PC-9 (cell line): ENCODE data around the gene TH. TPM values are rescaled to one million over a fixed set of nuclear protein-coding genes. Genes with fewer than 3 reads are reported as not detected.

ENCODE experiments used
- BruUV-seq: library from RNA; stranded (reverse); fragments of 400-500 nt; replicated peaks from 2 replicates; lab custom pipeline; 2021; lab: Mats Ljungman, UMichigan
- CTCF ChIA-PET: fragments of 300-600 bp; sonication (Branson Sonifier 250); formaldehyde crosslinking; loops from one replicate; lab custom pipeline; 2022; ENCODE audit warnings: antibody characterized with exemption; lab: Charles Lee
- POLR2A ChIA-PET: fragments of 300-600 bp; sonication (Branson Sonifier 250); formaldehyde crosslinking; loops from one replicate; lab custom pipeline; 2022; ENCODE audit warnings: antibody characterized with exemption; ENCODE audit not compliant: unreplicated experiment; lab: Charles Lee
- DNase-seq, 2 experiments: peaks; one replicate each; pipeline versions ENCODE4 v3.0.0 to v3.0.0-alpha.2; 2015 to 2022; ENCODE audit warnings: mixed read lengths in 1 of 2
- H2AFZ ChIP-seq: fragments of 200-600 bp; sonication (generic); 2 replicates; pipeline ENCODE4 v1.8.1; 2017; ENCODE audit warnings: antibody characterized with exemption
- H3F3A ChIP-seq: fragments of 200-600 bp; sonication (generic); 2 replicates; pipeline ENCODE4 v1.8.1; 2017; ENCODE audit warnings: antibody characterized with exemption, mild to moderate bottlenecking, low read depth; ENCODE audit not compliant: insufficient read depth
- H3K27ac ChIP-seq: fragments of 200-600 bp; sonication (generic); 2 replicates; pipeline ENCODE4 v1.6.1; 2016; ENCODE audit warnings: mixed run types
- H3K27me3 ChIP-seq: fragments of 200-600 bp; sonication (generic); 2 replicates; pipeline ENCODE4 v1.6.1; 2016; ENCODE audit warnings: low read depth, mixed run types; ENCODE audit not compliant: insufficient read depth
- H3K36me3 ChIP-seq: fragments of 200-600 bp; sonication (generic); 2 replicates; pipeline ENCODE4 v1.6.1; 2016; ENCODE audit warnings: low read depth, mixed run types
- H3K4me1 ChIP-seq: fragments of 200-600 bp; sonication (generic); replicated peaks from 2 replicates; pipeline ENCODE4 v1.6.1; 2016; ENCODE audit warnings: mixed run types; ENCODE audit not compliant: insufficient read depth
- H3K4me2 ChIP-seq: fragments of 200-600 bp; sonication (generic); 2 replicates; pipeline ENCODE4 v1.6.1; 2017; ENCODE audit warnings: mixed run types
- H3K4me3 ChIP-seq: fragments of 200-600 bp; sonication (generic); 2 replicates; pipeline ENCODE4 v1.6.1; 2016; ENCODE audit warnings: mixed run types
- H3K79me2 ChIP-seq: fragments of 200-600 bp; sonication (generic); 2 replicates; pipeline ENCODE4 v1.6.1; 2017; ENCODE audit warnings: low read depth, mixed run types
- H3K9me2 ChIP-seq: fragments of 200-600 bp; sonication (generic); 2 replicates; pipeline ENCODE4 v1.8.1; 2017; ENCODE audit warnings: mild to moderate bottlenecking; ENCODE audit not compliant: insufficient read depth
- H3K9me3 ChIP-seq: fragments of 200-600 bp; sonication (generic); 2 replicates; pipeline ENCODE4 v1.8.1; 2016; ENCODE audit warnings: low read depth; ENCODE audit not compliant: insufficient read depth
- H4K20me1 ChIP-seq: fragments of 200-600 bp; sonication (generic); 2 replicates; pipeline ENCODE4 v1.8.1; 2017; ENCODE audit not compliant: insufficient read depth
- EZH2 ChIP-seq: fragments of 200-600 bp; sonication (generic); IDR thresholded peaks from 2 replicates; pipeline ENCODE4 v1.8.0; 2017; ENCODE audit warnings: antibody characterized with exemption, low read depth
- intact Hi-C: fragments of 100-400 bp; cut with micrococcal nuclease; formaldehyde crosslinking; loops from one replicate; pipeline ENCODE4 v1.10.0; 2022; ENCODE audit not compliant: unreplicated experiment
- total RNA-seq: library from RNA; stranded (reverse); gene quantifications from 2 replicates; pipeline ENCODE4 v1.2.3, GENCODE V29; 2021
- TF ChIP-seq, protein P1 (sequence below): fragments of 200-600 bp; sonication (generic); conservative IDR thresholded peaks from 2 replicates; pipeline ENCODE4 v1.6.1; 2017; ENCODE audit warnings: mixed run types, antibody characterized with exemption, mild to moderate bottlenecking, moderate library complexity

The TH gene
- total RNA-seq, 1 experiment from 2014 or later: 2.2 TPM

DNA sequence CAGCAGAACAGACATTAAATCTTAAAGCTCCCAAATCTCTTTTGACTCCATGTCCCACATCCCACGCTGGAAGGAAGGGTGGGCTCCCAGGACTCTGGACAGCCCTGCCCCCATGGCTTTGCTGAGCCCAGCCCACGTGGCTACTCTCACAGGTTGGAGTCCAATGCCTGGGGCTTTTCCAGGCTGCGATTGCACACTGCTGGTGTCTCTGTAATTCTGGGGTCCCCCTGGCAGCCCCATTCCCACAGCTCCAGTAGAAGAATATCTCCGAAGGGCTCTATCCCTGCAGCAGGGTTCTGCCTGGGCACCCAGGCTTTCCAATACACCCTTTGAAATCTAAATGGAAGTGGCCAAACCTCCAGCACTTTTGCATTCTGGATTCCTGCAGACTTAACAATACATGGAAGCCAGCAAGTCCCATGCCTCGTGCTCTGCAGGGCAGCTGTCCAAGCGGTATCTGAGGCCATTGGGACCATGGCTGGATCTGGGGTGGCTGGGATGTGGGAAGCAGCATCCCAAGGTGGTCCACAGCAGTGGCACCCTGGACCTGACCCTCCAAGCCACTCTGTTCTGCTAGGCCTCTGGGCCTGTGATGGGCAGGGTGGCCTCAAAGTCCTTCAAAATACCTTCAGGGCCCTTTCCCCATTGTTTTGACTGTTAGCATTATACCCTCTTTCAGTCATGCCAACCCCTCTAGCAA, 47.9 kb upstream of the TH start:
- Histone ChIP-seq H3K27ac (no peak overlapping the region), H3K27me3 (no peaks in the 10 kb centered on the region), H4K20me1 (no peaks in the 10 kb centered on the region), H3K4me1 (no peaks in the 10 kb centered on the region), H2AFZ (no peak overlapping the region), H3K4me3 (no peak overlapping the region), H3K9me2 (no peaks in the 10 kb centered on the region), H3K36me3 (no peaks in the 10 kb centered on the region), H3K4me2 (no peak overlapping the region), H3F3A (no peaks in the 10 kb centered on the region), H3K79me2 (no peaks in the 10 kb centered on the region), H3K9me3 (no peaks in the 10 kb centered on the region)
- CTCF ChIA-PET: no interaction called here
- BruUV-seq: no TSS peak
- POLR2A ChIA-PET: no interaction called here
- TF ChIP-seq EZH2: no peak
- TF ChIP-seq, protein P1, sequence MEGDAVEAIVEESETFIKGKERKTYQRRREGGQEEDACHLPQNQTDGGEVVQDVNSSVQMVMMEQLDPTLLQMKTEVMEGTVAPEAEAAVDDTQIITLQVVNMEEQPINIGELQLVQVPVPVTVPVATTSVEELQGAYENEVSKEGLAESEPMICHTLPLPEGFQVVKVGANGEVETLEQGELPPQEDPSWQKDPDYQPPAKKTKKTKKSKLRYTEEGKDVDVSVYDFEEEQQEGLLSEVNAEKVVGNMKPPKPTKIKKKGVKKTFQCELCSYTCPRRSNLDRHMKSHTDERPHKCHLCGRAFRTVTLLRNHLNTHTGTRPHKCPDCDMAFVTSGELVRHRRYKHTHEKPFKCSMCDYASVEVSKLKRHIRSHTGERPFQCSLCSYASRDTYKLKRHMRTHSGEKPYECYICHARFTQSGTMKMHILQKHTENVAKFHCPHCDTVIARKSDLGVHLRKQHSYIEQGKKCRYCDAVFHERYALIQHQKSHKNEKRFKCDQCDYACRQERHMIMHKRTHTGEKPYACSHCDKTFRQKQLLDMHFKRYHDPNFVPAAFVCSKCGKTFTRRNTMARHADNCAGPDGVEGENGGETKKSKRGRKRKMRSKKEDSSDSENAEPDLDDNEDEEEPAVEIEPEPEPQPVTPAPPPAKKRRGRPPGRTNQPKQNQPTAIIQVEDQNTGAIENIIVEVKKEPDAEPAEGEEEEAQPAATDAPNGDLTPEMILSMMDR: no peak
- intact Hi-C loops: no loop called here
- DNase-seq: no peak

DNA sequence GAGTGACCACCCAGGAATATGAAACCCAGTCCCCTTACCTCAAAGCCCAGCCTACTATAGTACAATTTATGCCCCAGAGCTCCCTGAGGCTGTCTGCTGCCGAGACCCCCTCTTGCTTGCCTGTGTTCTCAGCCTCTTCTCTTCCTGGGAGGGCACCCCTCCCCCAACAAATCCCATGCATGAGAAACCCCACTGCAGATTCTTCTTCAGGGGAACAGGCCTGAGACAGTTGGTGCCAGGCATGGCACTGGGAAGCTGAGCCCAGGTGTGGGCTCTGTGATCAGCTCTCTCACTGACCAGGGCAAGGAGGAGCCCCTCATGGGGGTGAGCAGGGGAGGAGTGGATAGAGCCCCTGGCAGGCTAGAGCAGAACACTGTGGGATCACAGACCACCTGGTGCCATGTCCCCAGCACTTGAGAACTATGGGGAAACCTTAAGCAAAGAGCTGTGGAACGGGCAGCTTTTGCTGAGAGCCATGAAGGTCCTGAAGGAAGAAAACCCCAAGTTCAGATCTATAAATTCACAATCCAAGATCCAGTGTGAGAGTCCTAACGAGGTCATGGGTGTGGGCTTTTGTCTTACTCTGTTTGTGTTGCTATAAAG, 46.5 kb upstream of the TH start:
- Histone ChIP-seq H3K9me3 (no peaks in the 10 kb centered on the region), H3F3A (no peaks in the 10 kb centered on the region), H3K27ac (no peak overlapping the region), H3K9me2 (no peaks in the 10 kb centered on the region), H4K20me1 (no peaks in the 10 kb centered on the region), H3K4me1 (no peaks in the 10 kb centered on the region), H3K4me2 (no peak overlapping the region), H3K79me2 (no peaks in the 10 kb centered on the region), H3K27me3 (no peaks in the 10 kb centered on the region), H3K4me3 (no peak overlapping the region), H2AFZ (no peak overlapping the region), H3K36me3 (no peaks in the 10 kb centered on the region)
- no peak for DNase-seq
- no peak for TF ChIP-seq EZH2
- TF ChIP-seq, protein P1: no peak
- ChIA-PET CTCF (no interaction called here), POLR2A (no interaction called here)
- intact Hi-C loops: no loop called here
- no TSS peak for BruUV-seq

DNA sequence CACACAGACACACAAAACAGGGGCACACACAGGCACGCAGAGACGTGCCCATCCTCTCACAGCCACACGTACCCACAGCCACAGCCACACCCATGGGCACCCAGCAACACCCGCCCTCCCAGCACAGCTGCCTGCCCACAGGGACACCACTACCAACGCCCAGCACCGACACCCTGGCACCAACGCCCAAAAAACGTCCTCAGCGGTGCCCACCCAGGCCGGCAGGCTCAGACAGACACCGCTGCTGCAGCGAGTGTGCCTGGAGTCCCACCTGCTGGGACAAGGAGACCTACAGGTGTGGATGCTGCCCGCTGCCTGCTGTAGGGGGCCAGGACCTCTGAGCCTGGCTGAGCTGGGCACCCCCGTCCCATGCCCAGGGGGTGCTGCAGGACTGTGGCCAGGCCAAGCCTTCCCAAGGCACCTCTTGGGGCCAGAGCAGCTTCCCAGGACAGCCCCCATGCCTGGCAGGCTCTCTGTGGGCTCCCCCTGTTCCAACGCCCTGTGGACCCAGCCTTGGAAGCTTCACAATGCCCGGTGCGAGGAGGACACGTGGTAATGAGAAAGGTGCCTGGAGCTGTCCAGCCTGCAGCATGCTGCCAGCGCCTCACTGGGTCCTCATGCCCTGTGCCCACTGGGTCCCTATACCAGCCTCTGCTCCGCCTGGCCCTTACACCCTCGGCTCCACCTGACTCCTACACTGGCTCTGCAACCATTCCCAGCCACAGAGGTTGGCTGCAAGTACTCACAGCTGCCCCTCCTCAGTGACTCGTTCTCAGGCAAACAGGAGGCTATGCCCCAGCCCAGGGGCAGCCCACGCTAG, 45.8 kb upstream of the TH start:
- POLR2A ChIA-PET: interaction anchor here (0.6 kb wide), 1 partner anchor 38 kb away, joined by 8 read pairs; no protein-coding TSS in a partner anchor
- no peaks in the 10 kb centered on the region for H3K9me3 ChIP-seq
- no peaks in the 10 kb centered on the region for H3K27me3 ChIP-seq
- CTCF ChIA-PET: no interaction called here
- no TSS peak for BruUV-seq
- H3K4me2 ChIP-seq: no peak overlapping the region
- no peaks in the 10 kb centered on the region for H3K4me1 ChIP-seq
- intact Hi-C loops: no loop called here
- H3K4me3 ChIP-seq: no peak overlapping the region
- H2AFZ ChIP-seq: no peak overlapping the region
- no peaks in the 10 kb centered on the region for H3K9me2 ChIP-seq
- no peaks in the 10 kb centered on the region for H4K20me1 ChIP-seq
- H3K79me2 ChIP-seq: no peaks in the 10 kb centered on the region
- H3F3A ChIP-seq: no peaks in the 10 kb centered on the region
- no peaks in the 10 kb centered on the region for H3K36me3 ChIP-seq
- no peak for DNase-seq
- TF ChIP-seq, protein P1: no peak
- TF ChIP-seq EZH2: no peak
- no peak overlapping the region for H3K27ac ChIP-seq
